ENCODE results near the gene GSTT2B.

GRCh38 chr22:24001314-24001713 lies 40.3 kb upstream of the GSTT2B start:
- no peak for TF ChIP-seq CREB1 (IDR thresholded peaks at IDR 0.05; ENCODE audit: low read depth)
- TF ChIP-seq RAD21 (IDR thresholded peaks at IDR 0.05; ENCODE audit: low read depth) = no peak
- no peak for TF ChIP-seq REST (IDR thresholded peaks at IDR 0.05; ENCODE audit: low read depth)
- no peak for TF ChIP-seq FOXM1 (IDR thresholded peaks at IDR 0.05; ENCODE audit: borderline replicate concordance, low read depth)
- no peak for TF ChIP-seq EGR1 (IDR thresholded peaks at IDR 0.05)
- TF ChIP-seq EP300 (IDR thresholded peaks at IDR 0.05; ENCODE audit: borderline replicate concordance) = no peak
- TF ChIP-seq NFIC (IDR thresholded peaks at IDR 0.05) = no peak
- no peak for TF ChIP-seq MAX (IDR thresholded peaks at IDR 0.05)
- TF ChIP-seq TEAD4 (IDR thresholded peaks at IDR 0.05) = no peak
- no peak for TF ChIP-seq USF1 (IDR thresholded peaks at IDR 0.05)
- TF ChIP-seq CEBPB (IDR thresholded peaks at IDR 0.05) = no peak
- TF ChIP-seq TAF1 (IDR thresholded peaks at IDR 0.05; ENCODE audit: low read depth) = no peak
- no peak for TF ChIP-seq YY1 (IDR thresholded peaks at IDR 0.05; ENCODE audit: low read depth)
- TF ChIP-seq ZBTB7A (IDR thresholded peaks at IDR 0.05; ENCODE audit: low read depth) = no peak
